NCI-H146 treated with DMSO at 0.1 percent for 48 hours (cell line): ENCODE data around the gene TPO.
"Not testable (repeated sequence)": the region's sequence is repeated elsewhere in the genome, so short reads cannot be mapped to it uniquely, and the experiment has no call there.

Experiments used
- DNase-seq: peaks from one replicate; lab custom pipeline; 2025; ENCODE audit not compliant: unreplicated experiment; lab: John Stamatoyannopoulos, UW

Gene TPO

DNA sequence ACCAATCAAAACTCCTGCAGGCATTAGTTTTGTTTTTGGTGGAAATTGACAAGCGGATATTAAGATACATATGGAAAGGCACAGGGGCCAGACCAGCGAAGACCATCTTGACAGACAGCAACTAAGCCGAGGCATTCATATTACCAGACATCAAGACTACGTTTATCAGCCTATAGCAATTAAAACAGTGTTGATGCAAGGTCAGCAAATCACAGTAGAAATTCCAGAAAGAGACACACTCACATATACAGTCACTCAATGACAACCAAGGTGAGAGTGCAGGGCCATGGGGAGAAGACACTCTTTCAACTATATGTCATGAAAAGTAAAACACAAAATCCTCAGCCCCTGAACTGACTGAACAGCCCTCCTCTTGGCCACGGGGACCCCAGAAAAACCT, 164.6 kb downstream of the TPO start:
- no peak for DNase-seq

DNA sequence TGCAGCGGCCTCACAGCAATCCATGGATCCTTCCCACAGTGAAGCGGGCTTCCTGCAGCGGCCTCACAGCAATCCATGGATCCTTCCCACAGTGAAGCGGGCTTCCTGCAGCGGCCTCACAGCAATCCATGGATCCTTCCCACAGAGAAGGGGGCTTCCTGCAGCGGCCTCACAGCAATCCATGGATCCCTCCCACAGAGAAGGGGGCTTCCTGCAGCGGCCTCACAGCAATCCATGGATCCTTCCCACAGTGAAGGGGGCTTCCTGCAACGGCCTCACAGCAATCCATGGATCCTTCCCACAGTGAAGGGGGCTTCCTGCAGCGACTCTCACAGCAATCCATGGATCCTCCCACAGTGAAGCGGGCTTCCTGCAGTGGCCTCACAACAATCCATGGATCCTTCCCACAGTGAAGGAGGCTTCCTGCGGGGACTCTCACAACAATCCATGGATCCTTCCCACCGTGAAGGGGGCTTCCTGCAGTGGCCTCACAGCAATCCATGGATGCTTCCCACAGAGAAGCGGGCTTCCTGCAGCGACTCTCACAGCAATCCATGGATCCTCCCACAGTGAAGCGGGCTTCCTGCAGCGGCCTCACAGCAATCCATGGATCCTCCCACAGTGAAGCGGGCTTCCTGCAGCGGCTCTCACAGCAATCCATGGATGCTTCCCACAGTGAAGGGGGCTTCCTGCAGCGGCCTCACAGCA, 168.1 kb downstream of the TPO start:
- DNase-seq, result not testable (repeated sequence)

GRCh38 chr2:1581965-1582625, 168.8 kb downstream of the TPO start:
- no peak for DNase-seq

DNA sequence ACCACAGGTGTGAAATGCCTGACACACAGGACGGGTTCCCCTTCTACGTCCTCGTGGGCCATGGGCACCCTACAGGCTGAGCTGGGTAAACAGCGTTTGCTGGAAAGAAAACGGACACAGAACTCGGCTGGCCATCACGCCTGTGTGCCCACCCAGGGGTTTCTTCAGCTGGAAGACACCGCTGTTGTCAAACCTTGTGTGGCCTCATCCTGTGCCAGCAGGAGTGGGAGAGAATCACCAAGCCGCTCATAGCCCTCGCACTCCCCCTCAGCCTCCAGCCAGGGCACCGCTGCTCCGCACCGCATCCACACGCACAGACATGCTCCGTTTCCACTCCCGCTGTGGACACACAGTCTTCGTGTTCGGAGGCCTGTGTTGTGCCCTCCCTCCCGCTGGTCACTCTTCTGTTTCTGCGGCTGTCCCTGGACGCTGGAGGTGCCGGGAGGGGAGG, 169.7 kb downstream of the TPO start:
- no peak for DNase-seq

- DNase-seq, result no peak
These were observed 170.8 kb downstream of the TPO start for GRCh38 chr2:1584051-1584531.

DNA sequence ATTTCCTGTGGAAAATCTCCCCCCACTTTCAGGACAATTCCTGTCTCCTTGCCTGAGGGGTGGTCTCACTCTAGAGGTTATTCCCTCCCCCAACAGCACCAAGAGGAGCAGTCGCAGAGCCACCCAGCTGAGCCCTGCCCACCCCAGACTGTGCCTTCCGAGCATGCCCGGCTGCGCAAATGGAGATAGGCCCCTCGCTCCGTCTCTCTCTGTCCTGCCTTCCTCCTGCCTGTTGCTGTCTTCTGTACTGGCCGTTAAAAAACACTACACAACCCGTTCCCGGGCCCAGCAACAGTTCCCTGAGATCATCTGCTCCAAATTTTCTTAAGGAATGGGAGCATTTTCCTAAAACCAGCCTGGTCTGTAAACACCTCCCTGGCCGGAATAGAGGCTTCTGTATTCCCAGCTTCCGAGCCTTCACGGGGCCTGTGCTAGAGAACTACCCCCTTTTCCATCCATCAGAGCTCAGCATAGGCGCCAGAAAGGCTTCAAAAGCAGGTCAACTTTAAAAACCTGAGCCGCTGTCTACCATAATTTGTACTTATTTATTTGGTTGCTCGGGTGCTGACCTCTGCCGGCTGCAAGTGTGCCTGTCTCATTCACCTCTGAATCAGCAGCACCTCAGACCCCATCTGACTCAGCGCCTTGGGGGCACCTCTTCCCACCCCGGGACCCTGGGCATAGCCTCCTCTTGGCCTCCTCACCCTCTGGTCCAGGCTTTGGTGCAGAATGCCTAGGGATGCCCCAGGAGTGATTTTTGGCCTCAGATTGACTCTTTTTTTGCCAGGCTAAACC, 171.6 kb downstream of the TPO start:
- no peak for DNase-seq

DNA sequence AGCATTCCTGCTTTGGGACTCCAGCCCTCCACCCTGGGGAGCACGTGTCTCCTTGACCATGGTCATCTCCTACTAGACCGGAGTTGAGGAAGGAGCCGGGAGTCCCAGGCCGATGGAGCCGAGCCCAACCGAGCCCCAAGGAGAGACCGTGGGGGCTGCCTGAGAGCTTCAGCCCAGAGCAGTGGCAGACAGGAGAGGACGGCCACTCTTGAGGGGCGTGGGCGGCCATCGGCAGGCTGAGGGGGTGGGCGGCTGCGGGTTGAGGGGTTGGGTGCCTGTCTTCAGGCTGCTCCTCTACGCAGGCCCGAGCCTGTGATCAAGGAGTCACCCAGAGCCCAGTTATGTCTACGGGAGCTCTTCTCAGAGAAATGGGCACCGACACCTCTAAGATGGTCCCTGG, 172.4 kb downstream of the TPO start:
- DNase-seq, result no peak

GRCh38 chr2:1586251-1586922, 173.1 kb downstream of the TPO start:
- DNase-seq, result no peak

GRCh38 chr2:1586923-1587840, 173.9 kb downstream of the TPO start:
- DNase-seq, result no peak

DNA sequence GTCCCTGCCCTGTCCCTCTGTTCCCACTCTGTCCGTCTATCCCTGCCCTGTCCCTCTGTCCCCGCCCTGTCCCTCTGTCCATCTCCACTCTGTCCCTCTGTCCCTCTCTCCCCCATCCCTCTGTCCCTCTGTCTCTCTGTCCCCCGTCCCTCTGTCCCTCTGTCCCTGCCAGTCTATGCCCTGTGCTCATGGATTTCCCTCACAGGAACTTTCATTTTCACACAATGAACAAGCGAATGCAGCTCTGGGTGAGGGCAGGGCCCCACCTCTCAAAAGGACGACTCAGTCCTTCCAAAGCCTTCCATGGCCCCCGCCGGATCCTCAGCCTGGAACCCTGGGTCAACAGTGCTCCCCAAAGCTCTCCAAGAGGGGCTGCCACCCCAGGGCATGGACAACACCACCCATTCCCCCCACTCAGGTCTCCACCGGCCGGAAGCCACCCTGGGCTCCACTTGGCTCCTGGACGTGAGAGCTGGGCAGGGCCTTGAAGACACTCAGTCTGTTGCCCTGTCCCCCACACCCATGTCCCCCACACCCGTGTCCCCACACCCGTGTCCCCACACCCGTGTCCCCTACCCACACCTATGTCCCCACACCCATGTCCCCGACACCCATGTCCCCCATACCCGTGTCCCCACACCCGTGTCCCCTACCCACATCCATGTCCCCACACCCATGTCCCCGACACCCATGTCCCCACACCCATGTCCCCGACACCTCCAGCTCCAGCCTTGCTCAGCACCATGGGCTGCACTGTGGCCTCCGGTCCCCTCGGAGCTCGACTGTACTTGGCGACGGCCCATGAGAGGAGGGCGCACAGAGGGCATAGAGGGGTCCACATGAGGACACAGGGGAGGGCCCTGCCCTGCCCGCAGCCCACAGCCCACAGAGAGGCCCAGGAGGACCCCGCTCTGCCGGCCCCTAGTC, 175.1 kb downstream of the TPO start:
- DNase-seq, result no peak

- DNase-seq, result no peak
These were observed 175.8 kb downstream of the TPO start for GRCh38 chr2:1588978-1589621.

DNA sequence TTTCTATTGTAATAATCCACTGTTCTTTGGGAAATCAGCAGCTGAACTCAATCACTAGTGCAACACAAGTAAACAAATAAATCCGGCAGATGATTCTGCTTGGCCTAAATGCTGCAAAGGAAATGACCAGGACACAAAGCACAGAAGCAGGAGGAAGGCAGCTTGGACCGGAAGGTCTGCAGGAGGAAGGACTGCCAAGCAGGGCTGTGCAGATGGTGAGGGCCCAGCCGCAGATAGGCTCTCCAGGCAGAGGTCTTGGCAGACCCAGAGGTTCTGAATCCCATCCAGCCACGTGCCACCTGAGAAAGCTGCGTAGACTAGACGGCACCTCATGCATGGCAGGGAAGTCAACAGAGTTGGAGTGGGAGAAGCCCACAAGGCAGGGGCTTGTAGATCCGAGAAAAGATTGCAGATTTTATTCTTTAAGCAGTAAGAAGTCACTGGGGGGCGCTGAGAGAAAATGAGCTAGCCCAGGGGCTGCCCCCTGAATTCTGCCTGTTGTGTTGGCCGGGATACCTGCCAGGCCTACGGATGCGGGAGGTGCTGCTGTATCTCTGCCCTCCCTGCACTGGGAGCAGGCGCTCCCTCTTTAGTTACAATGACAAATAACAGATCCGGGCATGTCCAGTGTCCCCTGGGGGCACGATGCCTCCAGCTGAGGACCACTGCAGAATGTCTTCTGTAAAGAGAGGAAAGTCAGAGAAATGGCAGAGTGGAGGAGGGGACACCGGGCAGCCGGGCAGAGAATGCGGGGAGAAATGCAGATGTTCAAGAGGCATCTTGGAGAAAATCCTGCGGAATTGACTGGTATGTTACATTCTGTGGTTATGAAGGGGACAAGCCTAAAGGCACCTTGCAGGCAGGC, 177.6 kb downstream of the TPO start:
- no peak for DNase-seq

GRCh38 chr2:1591461-1591770, 178.2 kb downstream of the TPO start:
- DNase-seq, result no peak
